Fibroblast of lung (primary cell): ENCODE results near the gene SPTY2D1.

Source experiments
- EZH2 ChIP-seq: IDR thresholded peaks from 2 replicates; pipeline ENCODE4 v1.5.1; 2012; ENCODE audit warnings: low read length, control low read depth, mild to moderate bottlenecking; ENCODE audit errors: missing control alignments
- TF ChIP-seq, protein P1 (sequence below), 2 donors: IDR thresholded peaks in 1 of 2; conservative IDR thresholded peaks in 1 of 2; 1 replicate in 1 of 2; 2 replicates in 1 of 2; pipeline ENCODE4 v1.5.1; 2011 to 2012; ENCODE audit warnings: low read length in 2 of 2, control low read depth in 1 of 2, inconsistent platforms in 1 of 2, low read depth in 1 of 2, mild to moderate bottlenecking in 1 of 2

DNA sequence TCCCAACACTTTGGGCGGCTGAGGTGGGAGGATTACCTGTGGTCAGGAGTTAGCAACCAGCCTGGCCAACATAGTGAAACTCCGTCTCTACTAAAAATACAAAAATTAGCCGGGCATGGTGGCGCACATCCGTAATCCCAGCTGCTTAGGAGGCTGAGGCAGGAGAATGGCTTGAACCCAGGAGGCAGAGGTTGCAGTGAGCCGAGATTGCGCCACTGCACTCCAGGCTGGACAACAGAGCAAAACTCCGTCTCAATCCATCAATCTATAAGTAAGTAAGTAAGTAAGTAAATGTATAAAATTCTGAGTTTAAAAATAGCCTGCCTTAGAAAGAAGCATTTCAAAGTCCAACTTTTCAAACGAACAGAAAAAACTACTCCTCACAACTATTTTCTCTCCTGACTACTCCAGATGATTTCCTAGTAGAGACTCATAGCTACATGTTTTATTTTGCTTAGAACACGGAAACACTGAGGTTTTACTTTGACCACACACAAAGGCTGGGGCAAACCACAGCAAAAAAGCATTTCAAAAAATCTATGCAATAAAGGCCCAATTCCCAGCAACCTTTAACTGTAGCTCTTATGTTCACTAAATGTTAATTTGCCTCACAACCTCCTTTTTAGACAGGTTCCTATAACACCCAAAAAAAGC lies 16.3 kb downstream of the SPTY2D1 start:
- TF ChIP-seq, protein P1, sequence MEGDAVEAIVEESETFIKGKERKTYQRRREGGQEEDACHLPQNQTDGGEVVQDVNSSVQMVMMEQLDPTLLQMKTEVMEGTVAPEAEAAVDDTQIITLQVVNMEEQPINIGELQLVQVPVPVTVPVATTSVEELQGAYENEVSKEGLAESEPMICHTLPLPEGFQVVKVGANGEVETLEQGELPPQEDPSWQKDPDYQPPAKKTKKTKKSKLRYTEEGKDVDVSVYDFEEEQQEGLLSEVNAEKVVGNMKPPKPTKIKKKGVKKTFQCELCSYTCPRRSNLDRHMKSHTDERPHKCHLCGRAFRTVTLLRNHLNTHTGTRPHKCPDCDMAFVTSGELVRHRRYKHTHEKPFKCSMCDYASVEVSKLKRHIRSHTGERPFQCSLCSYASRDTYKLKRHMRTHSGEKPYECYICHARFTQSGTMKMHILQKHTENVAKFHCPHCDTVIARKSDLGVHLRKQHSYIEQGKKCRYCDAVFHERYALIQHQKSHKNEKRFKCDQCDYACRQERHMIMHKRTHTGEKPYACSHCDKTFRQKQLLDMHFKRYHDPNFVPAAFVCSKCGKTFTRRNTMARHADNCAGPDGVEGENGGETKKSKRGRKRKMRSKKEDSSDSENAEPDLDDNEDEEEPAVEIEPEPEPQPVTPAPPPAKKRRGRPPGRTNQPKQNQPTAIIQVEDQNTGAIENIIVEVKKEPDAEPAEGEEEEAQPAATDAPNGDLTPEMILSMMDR (conservative IDR thresholded peaks at IDR 0.05 in 1 of 2, IDR thresholded peaks at IDR 0.05 in 1 of 2; ENCODE audit: low read depth in 1 of 2, low read length in 2 of 2) = no peak
- no peak for TF ChIP-seq EZH2
